ENCODE results near the gene CDKN2AIPNL.

GRCh38 chr5:134371834-134372340 lies 39.8 kb downstream of the CDKN2AIPNL start:
- TF ChIP-seq POLR2A (IDR thresholded peaks at IDR 0.05; ENCODE audit: low read depth, low read length) (no peak), CTCF (conservative IDR thresholded peaks at IDR 0.05; ENCODE audit: low read depth, low read length) (no peak), USF2 (IDR thresholded peaks at IDR 0.05; ENCODE audit: low read depth, low read length) (no peak), MAFK (IDR thresholded peaks at IDR 0.05; ENCODE audit: low read depth, low read length) (no peak), ELK1 (IDR thresholded peaks at IDR 0.05; ENCODE audit: borderline replicate concordance, low read depth, low read length) (no peak), MXI1 (IDR thresholded peaks at IDR 0.05; ENCODE audit: borderline replicate concordance, low read depth, low read length) (no peak), RAD21 (IDR thresholded peaks at IDR 0.05; ENCODE audit: low read length) (no peak), CEBPB (IDR thresholded peaks at IDR 0.05; ENCODE audit: low read depth, low read length) (no peak), FOS (IDR thresholded peaks at IDR 0.05; ENCODE audit: low read depth, low read length) (no peak), BHLHE40 (IDR thresholded peaks at IDR 0.05; ENCODE audit: low read depth, low read length) (no peak), MAZ (IDR thresholded peaks at IDR 0.05; ENCODE audit: borderline replicate concordance, low read depth, low read length) (peak; percentile 23; the same call in 1 of the 2 replicates), RFX5 (IDR thresholded peaks at IDR 0.05; ENCODE audit: low read depth, low read length) (no peak)
